ENCODE measurements around the gene TTC13. TPM values are rescaled to one million over a fixed set of nuclear protein-coding genes. Genes with fewer than 3 reads are reported as not detected.

The TTC13 gene
- total and polyA plus RNA-seq, 10 of the 15 experiments (the other 5 are each of a cell fraction or from before 2014, with no cell fraction given), result 5.8 to 30.8 (median 18.5) TPM

GRCh38 chr1:230891413-230891812 lies 87.2 kb downstream of the TTC13 start (continued):
- TF ChIP-seq ZBTB33 (IDR thresholded peaks at IDR 0.05) (no peak), E2F4 (IDR thresholded peaks at IDR 0.05; ENCODE audit: low read depth, low read length) (no peak), FOXK2 (IDR thresholded peaks at IDR 0.05) (no peak), JUND (IDR thresholded peaks at IDR 0.05; ENCODE audit: low read depth, low read length) (no peak), EGR1 (IDR thresholded peaks at IDR 0.05; ENCODE audit: borderline replicate concordance in 1 of 2, low read depth in 2 of 2, low read length in 2 of 2) (no peak), CBX5 (IDR thresholded peaks at IDR 0.05; ENCODE audit: low read depth) (no peak), TBL1XR1 (IDR thresholded peaks at IDR 0.05; ENCODE audit: low read depth, low read length) (no peak), BCL11A (IDR thresholded peaks at IDR 0.05; ENCODE audit: low read depth, low read length) (no peak), ZBED1 (IDR thresholded peaks at IDR 0.05; ENCODE audit: borderline replicate concordance) (no peak), DPF2 (IDR thresholded peaks at IDR 0.05) (no peak)

DNA sequence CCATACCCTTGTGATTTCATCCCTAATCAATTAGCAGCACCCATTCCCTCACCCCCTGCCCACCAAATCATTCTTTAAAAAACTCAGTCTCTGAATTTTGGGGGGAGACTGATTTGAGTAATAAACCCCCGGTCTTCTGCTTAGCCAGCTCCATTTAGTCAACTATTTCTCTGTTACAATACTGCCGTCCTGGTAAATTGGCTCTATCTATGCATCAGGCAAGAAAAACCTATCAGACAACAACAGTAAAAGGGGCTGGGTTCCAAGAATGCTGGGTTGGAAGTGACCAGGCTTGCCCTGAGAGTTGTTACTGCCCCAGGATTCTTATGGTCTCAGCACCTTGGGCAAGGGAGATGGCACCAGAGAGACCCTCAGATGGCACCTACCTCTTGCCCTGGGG lies 94.0 kb downstream of the TTC13 start:
- POLR2A ChIA-PET, result no interaction called here
- H3K36me3 ChIP-seq (ENCODE audit: control insufficient read depth in 2 of 2, insufficient read depth in 2 of 2, low read length in 1 of 2), result no peaks in the 10 kb centered on the region
- no peak overlapping the region for H3K4me2 ChIP-seq (ENCODE audit: control insufficient read depth, insufficient read depth)
- no TSS peak for BruUV-seq (replicated peaks)
- no peak for ATAC-seq
- H4K20me1 ChIP-seq (ENCODE audit: control insufficient read depth, insufficient read depth), result no peaks in the 10 kb centered on the region
- in situ Hi-C loops (cut with MboI) (no loop called here), intact Hi-C loops (cut with micrococcal nuclease; ENCODE audit: unreplicated experiment) (no loop called here)
- H2AFZ ChIP-seq (ENCODE audit: control insufficient read depth, low read depth, low read length), result no peak overlapping the region
- 20% methylated on average over 2 of the region's 2 CpGs for WGBS (ENCODE audit: insufficient coverage, insufficient replicate concordance, low lambda C conversion rate, missing lambda C conversion rate)
- H3K27me3 ChIP-seq (replicated peaks in 1 of 2; ENCODE audit: control insufficient read depth in 2 of 2, insufficient read depth in 2 of 2, low read length in 1 of 2), result peaks cover 0 to 3% of the 10 kb centered on the region in 2 experiments; a peak in 2 of 4 replicates
- no peak for FAIRE-seq
- no peaks in the 10 kb centered on the region for H3K4me1 ChIP-seq (ENCODE audit: control insufficient read depth, insufficient read depth, low read length)
- no peak overlapping the region for H3K9ac ChIP-seq (ENCODE audit: control insufficient read depth, insufficient read depth, low read length)
- DNase-seq (ENCODE audit: low read depth, low spot score), result no peak
- H3K79me2 ChIP-seq (ENCODE audit: control insufficient read depth, insufficient read depth, low read length), result no peaks in the 10 kb centered on the region
- RAD21 ChIA-PET (ENCODE audit: unreplicated experiment), result no interaction called here
- CTCF ChIA-PET, result no interaction called here
- no peaks in the 10 kb centered on the region; the same call in 2 of the 3 replicates for H3K9me3 ChIP-seq (replicated peaks; ENCODE audit: control insufficient read depth, insufficient read depth, low read length)
- H3K27ac ChIP-seq (ENCODE audit: control insufficient read depth, insufficient read depth), result no peak overlapping the region
- SMC1A ChIA-PET (ENCODE audit: uncharacterized antibody, unreplicated experiment), result no interaction called here
- no peak overlapping the region for H3K4me3 ChIP-seq
- no peak for TF ChIP-seq SUPT20H (IDR thresholded peaks at IDR 0.05; ENCODE audit: borderline replicate concordance, control insufficient read depth, low read depth, low read length)
- no peak for TF ChIP-seq IRF5 (IDR thresholded peaks at IDR 0.05; ENCODE audit: borderline replicate concordance)
- no peak for TF ChIP-seq BCL11A (IDR thresholded peaks at IDR 0.05; ENCODE audit: low read depth, low read length)
- TF ChIP-seq, protein P1, sequence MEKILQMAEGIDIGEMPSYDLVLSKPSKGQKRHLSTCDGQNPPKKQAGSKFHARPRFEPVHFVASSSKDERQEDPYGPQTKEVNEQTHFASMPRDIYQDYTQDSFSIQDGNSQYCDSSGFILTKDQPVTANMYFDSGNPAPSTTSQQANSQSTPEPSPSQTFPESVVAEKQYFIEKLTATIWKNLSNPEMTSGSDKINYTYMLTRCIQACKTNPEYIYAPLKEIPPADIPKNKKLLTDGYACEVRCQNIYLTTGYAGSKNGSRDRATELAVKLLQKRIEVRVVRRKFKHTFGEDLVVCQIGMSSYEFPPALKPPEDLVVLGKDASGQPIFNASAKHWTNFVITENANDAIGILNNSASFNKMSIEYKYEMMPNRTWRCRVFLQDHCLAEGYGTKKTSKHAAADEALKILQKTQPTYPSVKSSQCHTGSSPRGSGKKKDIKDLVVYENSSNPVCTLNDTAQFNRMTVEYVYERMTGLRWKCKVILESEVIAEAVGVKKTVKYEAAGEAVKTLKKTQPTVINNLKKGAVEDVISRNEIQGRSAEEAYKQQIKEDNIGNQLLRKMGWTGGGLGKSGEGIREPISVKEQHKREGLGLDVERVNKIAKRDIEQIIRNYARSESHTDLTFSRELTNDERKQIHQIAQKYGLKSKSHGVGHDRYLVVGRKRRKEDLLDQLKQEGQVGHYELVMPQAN (conservative IDR thresholded peaks at IDR 0.05), result no peak
- no peak for TF ChIP-seq ASH2L (IDR thresholded peaks at IDR 0.05; ENCODE audit: borderline replicate concordance, low read depth)
- no peak for TF ChIP-seq TCF7 (IDR thresholded peaks at IDR 0.05; ENCODE audit: borderline replicate concordance)

All from GM12878 (cell line).